Endometrium (tissue), 2 donors: Measurements from ENCODE around the gene FCER2.

Experiments
- FAIRE-seq: peaks from 2 replicates; lab custom pipeline; 2012; peaks lifted over from hg19 to GRCh38; lab: Jason Lieb, UNC
- donor health status: control.
- donor health status: control.

The FCER2 gene

DNA sequence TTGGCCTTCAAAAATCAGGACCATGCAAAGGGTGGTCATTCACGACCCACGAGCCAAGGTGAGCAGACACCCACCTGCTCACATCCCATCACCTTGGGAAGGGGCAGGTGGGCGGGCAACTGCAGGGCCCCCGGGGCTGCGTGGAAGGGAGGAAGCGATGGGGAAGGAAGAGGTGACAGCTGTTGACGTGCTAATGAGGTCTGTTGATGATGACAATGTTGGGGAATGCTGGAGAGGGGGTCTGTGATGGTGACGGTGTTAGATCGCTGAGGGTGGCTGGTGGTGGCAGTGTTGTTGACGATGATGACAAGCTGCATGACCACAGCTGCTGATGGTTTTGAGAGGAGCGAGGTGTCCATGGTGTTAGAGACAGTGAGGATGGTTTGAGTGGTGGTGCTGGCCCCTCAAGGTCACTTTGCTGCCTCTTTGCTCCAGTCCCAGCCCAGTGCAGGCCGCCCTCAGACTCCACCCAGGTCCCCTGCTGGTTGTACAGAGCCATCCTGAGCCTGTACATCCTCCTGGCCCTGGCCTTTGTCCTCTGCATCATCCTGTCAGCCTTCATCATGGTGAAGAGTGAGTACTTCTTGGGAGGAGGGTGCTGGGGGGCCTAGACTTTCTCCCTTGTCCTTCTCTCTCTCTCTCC is 24.1 kb downstream of the FCER2 start:
- no peak for FAIRE-seq

DNA sequence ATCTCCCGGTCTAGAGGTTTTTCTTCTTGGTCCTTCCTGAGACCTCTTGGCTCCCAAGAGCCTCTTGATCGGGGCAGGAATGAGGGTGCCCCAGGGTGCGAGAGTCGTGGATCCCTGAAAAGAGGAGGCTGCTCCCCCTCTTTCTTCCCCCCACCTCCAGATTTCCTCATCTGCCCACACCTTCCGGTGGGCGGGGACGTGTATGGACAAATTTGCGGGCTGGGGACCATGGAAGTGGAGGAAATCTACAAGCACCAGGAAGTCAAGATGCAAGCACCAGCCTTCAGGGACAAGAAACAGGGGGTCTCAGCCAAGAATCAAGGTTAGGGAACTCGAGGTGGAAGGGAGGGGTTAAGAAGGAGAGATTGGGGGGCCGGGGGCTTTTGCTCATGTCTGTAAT is 25.1 kb downstream of the FCER2 start, which contains the start of gene MCEMP1:
Gene MCEMP1 (plus strand): TSS at position 237 of the 400 bp plus-strand sequence. CDS start 31 bp downstream, at position 268.
- FAIRE-seq = no peak

DNA sequence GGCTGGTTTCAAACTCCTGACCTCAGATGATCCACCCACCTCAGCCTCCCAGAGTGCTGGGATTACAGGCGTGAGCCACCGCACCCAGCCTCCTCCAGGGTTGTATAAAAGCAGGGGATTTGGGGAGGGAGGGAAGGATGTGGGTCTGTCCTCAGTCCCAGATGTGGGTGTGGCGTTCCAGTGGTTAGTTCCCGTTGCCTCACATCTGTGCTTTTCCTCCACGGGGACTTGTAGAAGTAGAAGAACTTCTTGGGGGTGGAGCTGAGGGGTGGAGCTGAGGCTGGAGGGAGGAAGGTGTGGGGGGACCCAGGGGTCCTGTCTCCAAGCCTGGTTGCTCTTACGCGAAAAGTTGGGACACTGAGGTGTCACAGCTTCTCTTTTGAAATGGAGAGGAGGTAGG is 25.6 kb downstream of the FCER2 start:
- FAIRE-seq = no peak

DNA sequence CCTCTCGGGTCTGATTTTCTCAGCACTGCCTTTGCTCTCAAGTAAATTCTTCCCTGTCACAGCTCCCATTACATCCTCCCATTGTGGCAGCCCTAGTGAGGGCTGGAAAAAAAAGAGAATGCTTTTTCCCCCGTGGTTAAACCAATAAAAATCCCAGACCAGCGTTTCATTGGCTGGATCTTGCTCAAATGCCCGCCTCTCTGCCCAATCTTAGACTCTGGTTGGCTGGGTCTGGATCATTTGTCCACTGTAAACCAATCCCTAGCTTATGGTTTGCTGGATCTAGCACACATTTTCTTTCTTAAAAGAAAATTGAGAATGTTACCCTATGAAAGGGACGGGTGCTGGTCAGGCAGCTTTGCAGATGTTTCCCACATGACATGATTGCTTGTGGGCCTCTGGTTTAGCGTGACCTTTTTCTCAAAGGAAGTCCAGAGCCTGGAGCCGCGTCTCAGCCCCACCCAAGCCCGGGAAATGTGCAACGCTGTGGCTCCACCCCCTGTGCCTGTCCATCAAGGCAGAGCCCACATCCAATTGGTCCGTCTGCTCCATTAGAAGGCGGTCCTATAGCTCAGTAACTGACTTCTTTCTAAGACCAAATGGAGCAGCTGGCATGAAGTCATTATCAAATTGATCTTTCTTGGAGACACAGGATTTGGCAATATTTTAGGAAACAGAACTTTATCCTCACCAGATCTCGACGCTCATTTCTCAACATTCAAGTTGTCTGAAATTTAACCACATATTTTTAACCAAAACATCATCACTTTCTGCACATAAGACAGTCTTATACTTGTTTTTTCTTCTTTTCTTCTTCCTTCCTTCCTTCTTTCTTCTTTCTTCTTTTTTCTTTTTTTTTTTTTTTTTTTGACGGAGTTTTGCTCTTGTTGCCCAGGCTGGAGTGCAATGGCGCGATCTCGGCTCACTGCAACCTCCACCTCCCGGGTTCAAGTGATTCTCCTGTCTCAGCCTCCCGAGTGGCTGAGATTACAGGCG is 27.6 kb downstream of the FCER2 start:
- no peak for FAIRE-seq

DNA sequence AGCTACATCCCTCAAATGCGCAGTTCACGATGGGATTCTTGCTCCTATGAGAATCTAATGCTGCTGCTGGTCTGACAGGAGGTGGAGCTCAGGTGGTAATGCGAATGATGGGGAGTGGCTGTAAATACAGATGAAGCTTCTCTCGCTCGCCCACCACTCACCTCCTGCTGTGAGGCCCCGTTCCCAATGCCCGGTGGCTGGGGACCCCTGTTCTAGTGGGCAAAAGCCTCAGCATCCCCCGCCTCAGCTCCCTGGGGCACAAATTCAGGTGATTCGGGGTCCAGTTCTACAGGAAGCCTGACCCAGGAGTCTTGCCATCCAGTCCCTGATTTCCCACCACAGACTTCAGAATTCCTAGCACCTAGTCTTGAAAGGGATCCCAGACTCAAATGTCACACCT is 29.4 kb downstream of the FCER2 start:
- no peak for FAIRE-seq

DNA sequence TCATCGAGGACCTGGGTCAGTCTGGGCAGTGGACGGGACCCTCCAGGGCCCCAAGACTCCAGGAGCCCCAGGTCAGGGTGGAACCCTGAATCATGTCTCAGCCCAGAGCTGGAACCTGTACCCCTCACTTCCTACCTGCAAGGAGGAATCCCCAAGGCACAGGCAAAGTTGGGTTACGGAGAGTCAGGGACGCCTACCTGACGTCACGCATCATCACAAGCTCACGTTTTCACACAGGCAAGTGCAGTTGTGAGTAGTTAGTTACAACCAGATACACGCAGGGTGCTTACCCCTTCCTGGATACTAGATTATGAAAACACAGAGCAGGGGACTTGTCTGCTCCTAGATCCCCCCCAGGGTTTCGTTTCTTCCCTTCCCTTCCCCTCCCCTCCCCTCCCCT is 31.1 kb downstream of the FCER2 start:
- FAIRE-seq = no peak

DNA sequence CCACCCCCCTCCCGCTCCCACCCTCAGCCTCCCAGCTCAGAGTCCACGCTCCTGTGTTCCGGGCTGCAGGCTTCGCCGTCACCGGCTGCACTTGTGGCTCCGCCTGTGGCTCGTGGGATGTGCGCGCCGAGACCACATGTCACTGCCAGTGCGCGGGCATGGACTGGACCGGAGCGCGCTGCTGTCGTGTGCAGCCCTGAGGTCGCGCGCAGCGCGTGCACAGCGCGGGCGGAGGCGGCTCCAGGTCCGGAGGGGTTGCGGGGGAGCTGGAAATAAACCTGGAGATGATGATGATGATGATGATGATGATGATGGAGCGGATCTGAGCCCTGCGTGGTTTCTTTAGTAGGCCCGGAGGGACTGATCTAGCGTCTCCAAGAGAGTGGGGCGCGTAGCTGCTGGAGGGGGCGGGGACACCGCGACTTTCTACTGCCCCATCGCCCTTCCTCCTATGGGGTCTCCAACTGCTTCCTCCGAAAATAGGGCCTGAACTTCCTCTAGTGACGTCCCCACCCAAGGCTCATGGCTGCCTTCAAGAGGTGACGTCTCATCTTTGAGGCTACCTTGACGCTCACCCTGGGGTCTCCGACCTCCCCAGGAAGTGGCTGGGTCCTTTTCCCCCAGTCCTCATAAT is 31.7 kb downstream of the FCER2 start:
- no peak for FAIRE-seq

DNA sequence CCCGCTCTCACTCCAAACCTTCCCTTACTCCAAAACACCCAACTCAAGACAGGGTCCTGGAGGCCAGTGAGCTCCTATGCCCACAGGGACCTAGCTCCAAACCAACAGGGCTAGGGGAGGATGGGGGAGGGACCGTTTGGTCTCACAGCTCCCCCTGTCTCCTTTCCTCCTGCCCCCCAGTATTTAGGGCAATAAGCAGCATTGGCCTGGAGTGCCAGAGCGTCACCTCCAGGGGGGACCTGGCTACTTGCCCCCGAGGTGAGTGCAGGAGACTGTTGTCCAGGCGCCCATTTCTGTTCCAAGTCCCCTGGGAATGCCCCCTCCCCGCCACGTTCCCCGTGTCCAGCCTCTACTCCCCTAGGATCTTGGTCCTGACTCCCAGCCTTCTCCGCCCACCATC is 32.3 kb downstream of the FCER2 start:
- FAIRE-seq = no peak

DNA sequence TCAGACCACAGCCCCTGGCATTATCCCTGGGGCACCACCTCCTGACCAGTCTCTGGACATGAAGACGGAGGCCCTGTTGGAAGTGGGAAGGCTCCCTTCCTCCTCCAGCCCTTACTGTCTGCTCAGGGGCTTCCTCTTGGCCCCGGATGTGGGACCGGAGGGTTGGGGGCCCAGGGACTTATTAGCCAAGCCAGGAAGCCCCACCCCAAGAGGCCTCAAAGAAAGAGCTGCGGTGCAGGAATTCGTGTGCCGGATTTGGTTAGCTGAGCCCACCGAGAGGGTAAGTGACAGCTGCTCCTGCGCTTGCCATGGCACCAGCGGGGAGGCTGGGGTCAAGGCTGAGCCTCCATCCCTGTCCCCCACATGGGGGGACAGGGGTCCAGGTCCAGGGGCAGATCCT is 33.1 kb downstream of the FCER2 start, which contains the start of gene RETN:
Gene RETN (plus strand): TSS at position 208 of the 400 bp plus-strand sequence. CDS start 278 bp downstream, outside the sequence.
- FAIRE-seq = no peak

DNA sequence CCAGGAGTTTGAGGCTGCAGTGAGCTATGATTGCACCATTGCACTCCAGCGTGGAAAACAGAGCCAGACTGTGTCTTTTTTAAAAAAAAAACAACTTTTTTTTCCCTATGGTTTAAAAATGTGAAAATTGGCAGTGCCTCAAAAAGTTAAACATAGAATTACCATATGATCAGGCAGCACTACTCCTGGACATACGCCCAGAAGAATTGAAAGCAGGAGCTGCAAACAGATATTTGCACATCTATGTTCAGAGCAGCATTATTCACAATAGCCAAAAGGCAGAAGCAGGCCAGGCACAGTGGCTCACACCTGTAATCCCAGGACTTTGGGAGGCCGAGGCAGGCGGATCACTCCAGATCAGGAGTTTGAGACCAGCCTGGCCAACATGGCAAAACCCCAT is 36.9 kb downstream of the FCER2 start:
- FAIRE-seq = no peak

DNA sequence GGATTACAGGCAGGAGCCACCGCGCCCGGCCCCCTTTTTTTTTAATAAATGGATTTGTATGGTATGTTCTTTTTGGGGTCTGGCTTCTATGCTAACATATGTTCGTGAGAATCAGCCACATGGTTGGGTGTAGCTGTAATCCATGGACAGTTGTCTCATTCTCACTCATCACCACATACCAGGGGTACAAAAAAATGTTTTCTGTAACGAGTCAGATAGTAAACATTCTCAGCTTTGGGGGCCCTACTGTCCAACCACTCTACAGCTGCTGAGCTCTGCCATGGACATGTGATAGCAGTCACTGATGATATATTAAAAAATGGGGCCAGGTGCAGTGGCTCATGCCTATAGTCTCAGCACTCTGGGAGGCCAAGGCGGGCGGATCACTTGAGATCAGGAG is 38.2 kb downstream of the FCER2 start:
- no peak for FAIRE-seq

DNA sequence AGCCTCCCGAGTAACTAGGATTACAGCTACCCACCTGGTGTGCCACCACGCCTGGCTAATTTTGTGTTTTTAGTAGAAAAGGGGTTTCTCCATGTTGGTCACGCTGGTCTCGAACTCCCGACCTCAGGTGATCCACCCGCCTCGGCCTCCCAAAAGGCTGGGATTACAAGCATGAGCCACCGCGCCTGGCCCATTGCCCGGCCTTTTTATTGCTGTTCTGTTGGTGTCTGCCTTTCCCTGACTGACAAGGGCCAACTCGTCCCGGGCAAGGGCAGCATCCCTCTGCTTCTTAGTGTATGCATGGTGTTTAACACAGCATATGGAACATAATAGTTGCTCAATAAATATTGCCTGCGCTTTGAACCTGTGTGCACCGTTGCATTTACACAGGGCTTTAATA is 39.3 kb downstream of the FCER2 start:
- FAIRE-seq = no peak

DNA sequence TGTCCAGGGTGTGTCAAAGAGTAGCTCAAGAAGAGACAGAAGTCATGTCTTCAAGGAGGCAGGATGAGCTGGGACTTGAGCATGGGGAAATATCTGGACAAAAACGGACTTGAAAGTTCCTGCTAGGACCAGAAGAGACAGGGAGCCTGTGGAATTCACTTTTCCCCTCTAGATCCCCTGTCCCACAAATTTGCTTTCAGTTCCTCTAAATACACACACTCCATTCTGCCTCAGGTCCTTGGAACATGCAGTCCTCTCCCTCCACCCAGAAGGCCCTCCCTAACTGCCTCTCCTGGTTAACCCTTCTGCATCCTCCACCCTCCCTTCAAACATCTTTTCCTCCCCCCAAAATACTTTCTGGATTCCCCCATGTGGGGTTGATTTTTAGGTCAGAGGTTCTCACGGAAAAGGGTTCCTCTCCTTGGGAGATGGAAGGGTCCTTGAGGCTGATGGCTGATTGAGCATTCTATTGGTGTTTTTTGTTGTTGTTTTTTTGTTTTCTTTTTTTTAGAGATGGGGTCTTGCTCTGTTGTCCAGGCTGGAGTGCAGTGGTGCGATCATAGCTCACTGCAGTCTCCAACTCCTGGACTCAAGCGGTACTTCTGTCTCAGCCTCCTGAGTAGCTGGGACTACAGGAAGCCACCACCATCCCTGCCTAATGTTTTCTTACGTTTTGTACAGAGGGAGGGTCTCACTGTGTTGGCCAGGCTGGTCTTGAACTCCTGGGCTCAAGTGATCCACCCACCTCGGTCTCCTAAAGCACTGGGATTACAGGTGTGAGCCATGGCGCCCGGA is 40.0 kb downstream of the FCER2 start:
- no peak for FAIRE-seq

DNA sequence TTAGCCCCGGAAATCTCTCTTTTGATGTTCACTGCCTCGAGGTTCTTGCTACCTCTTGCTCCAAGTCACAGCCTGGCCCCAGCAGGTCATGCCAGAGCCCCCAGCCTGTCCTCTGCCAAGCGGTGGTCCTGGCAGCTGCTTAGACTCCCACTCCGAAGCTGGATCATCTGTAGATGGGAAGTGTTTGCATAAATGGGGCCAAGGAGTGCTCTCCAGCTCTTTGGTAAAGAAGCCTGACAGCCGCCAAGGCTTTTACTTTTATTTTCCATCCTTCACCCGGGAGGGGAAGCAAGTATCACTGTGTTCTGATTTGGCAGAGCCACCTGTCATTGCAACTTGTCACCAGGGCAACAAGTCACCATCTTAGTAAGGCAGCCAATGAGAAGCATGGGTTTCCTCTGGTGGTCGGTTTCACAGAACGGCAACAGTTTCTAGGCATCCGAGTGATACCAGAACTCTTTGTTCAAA is 43.7 kb downstream of the FCER2 start:
- FAIRE-seq = no peak

DNA sequence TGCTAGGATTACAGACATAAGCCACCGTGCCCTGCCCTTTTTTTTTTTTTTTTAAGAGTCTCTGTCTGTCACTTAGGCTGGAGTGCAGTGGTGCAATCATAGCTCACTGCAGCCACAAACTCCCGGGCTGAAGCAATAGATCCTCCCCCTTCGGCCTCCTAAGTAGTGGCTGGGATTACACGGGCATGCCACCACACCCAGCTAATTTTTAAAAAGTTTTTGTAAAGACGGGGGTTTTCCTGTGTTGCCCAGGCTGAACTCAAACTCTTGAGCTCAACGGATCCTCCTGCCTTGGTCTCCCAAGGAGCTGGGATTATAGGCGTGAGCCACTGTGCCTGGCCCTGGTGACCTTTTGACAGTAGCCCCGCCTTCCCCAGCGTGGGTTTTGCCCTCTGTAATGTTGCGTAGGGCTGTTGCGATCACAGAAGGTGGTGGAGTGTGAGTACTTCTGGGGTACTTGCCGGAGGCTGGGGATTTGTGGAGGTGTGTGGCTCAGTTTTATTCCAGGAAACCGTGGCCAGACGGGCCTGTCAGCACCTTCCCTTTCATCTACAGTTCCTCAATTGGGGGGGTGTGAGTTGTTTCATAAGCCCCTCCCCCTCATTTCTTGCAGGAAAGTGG is 44.7 kb downstream of the FCER2 start:
- FAIRE-seq = no peak

DNA sequence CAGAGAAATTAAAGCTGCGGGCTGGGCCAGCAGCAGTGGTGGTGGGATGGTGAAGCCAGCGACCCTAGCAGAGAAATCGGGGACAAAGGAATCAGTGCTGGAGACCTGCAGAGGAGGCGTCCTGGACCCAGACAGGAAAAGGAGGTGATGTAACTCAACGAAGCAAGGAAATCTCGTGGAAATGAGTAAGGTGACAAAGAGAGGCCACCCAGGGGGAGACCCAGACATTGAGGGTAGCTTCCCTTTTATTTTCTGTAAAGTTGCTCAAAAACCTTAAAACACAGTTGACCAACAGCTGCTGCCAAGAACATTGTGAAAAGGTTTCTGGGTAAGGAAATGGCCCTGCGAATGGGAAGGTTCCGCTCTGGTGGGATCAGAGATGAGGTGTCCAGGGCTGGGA is 46.4 kb downstream of the FCER2 start:
- no peak for FAIRE-seq

DNA sequence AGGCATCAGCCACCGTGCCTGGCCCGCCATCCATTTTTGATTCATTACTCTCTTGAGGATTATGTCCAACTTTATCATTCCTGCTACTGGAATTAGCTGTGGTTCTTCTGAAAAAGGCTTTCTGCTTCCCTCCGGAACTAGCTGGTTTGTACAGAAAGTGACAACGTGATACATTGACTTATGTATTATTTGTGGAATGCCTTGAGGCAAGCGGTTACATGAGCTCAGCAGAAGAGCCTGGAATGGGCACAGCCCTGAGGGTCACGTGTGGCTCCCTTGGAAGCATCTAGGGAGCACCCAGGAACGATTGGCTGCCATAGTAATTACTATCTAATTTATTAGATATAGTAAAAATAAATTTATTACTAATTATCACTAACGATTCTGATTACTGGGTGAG is 47.5 kb downstream of the FCER2 start:
- FAIRE-seq = no peak

DNA sequence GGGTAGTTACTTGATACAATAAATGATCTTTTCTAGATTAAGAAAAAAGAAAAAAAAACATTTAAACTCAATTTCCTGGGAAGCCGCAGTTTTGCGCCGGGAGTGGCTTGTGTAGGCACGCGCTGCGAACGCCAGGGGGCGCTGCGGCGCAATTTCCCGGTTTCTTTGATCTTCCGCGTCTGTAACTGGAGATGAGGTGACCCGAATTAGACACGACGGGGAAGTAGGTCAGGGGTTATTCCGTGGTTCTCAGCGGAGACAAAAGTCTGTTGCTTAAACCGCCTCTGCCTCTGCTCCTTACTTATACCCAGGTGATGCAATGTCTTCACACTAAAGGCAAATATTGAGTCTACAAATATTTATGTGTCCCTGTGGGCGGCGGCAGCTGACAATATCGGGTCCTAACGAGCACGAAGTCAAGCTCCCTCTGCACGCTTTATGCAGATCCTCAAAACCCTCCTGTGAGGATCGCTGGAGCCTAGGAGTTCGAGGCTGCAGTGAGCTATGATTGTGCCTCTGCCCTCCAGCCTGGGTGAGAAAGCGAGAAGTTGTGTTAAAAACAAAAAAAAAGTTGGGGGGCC is 49.8 kb downstream of the FCER2 start:
- peak; percentile 86 for FAIRE-seq

DNA sequence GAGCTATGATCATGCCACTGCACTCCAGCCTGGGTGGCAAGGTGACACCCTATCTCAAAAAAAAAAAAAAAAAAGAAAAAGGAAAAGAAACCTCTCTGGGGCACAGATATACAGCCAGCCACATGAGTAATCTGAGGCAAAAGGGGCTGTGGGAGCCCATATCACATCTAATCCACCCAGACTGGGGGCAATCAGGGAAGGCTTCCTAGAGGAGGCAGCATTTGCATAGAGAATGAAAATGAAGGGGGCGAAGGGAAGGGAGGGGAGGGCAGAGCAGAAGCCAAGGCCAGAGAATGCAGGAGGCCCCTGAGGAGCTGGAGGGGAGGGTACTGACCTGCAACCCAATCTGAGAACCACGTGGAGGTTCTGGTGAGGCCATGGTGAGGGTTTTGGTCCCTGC is 51.8 kb downstream of the FCER2 start:
- FAIRE-seq = no peak

DNA sequence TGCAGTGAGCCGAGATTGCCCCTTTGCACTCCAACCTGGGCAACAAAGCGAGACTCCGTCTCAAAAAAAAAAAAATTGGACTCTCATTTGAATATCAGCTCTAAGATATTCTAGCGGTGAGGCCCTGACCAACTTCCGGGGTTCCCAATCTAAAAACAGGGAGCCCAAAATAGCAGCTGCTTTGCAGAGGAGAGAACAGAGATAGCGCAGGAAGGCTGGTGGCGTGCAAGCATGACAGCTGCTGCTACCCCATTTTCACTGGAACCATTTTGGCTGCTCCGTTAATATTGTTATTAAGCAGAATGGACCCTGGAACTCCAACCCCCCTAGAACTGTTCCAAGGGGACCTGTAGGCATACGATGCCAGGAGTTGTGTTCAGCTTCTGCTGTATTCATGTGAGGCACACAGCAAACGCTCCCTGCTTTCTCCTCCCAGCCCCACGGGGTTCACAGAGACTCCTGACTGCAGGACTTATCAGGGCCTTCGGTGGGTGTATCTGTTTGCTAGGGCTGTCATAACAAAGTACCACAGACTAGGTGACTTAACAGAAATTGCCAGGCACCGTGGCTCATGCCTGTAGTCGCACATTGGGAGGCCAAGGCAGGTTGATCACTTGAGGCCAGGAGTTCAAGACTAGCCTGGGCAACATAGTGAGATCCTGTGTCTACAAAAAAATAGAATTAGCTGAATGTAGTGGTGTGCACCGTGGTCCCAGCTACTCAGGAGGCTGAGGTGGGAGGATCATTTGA is 53.5 kb downstream of the FCER2 start:
- no peak for FAIRE-seq
